Subcutaneous abdominal adipose tissue (tissue), 5 donors: ENCODE measurements around the gene ARPC1A.

Experiments
- H3K27ac ChIP-seq: one replicate; pipeline ENCODE4 v1.7.0; 2013; ENCODE audit warnings: low read depth, mild to moderate bottlenecking, inconsistent platforms, low read length, moderate library complexity
- H3K27me3 ChIP-seq, 5 donors: one replicate each; pipeline ENCODE4 v1.7.0; 2013; ENCODE audit warnings: low read length in 5 of 5, inconsistent platforms in 1 of 5; ENCODE audit not compliant: control insufficient read depth in 5 of 5, insufficient read depth in 4 of 5
- H3K36me3 ChIP-seq, 5 donors: one replicate each; pipeline ENCODE4 v1.7.0; 2013; ENCODE audit warnings: low read length in 5 of 5; ENCODE audit not compliant: control insufficient read depth in 5 of 5, insufficient read depth in 5 of 5
- H3K4me1 ChIP-seq, 5 donors: one replicate each; pipeline ENCODE4 v1.7.0; 2013; ENCODE audit warnings: low read length in 5 of 5, mild to moderate bottlenecking in 3 of 5, moderate library complexity in 1 of 5; ENCODE audit not compliant: control insufficient read depth in 5 of 5, insufficient read depth in 5 of 5
- H3K4me3 ChIP-seq, 5 donors: one replicate each; pipeline ENCODE4 v1.7.0; 2013; ENCODE audit warnings: low read length in 5 of 5, low read depth in 1 of 5
- H3K9ac ChIP-seq, 5 donors: one replicate each; pipeline ENCODE4 v1.7.0; 2013; ENCODE audit warnings: low read length in 5 of 5, mild to moderate bottlenecking in 4 of 5, moderate library complexity in 3 of 5
- H3K9me3 ChIP-seq, 5 donors: one replicate each; pipeline ENCODE4 v1.7.0; 2013; ENCODE audit warnings: low read length in 5 of 5; ENCODE audit not compliant: control insufficient read depth in 5 of 5
- donor health status: healthy.
- donor health status: healthy.
- donor health status: healthy.
- donor health status: healthy.
- donor health status: healthy.

Gene ARPC1A

DNA sequence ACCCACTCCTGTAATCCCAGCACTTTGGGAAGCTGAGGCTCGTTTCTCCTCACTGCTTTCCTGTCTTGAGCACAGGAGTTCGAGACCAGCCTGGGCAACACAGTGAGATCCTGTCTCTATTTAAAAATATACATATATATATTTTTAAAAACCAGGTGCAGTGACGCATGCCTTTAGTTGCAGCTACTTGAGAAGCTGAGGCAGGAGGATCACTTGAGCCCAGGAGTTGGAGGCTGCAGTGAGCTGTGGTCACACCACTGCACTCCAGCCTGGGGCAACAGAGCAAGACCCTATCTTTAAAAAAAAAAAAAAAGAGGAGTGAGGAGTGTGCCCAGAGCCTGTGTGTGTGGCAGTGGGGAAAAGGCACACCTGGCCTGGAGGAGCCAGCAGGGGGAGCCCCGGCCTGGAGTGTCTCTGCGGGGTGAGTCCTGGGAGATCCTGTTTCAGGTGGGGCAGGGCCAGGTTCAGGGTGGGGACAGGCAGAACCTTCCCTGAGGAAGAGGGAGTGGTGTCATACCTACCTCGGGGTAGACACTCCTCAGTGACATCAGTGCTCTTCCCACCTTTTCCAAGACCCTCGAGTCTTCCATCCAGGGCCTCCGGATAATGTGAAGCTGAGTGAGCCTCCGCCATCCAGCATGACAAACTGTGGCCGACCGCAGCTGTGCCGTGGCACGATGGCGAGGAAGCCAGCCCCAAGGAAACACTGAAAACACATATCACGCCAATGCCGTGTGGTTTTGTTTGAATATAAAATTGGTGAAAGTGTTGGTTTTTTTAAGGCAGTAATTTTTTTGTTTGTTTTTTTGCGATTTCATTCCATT, 39.8 kb downstream of the ARPC1A start:
- Histone ChIP-seq H3K36me3 (peaks cover 7 to 69% (median 56%) of the 10 kb centered on the region in 5 donors), H3K9me3 (no peaks in the 10 kb centered on the region), H3K27ac (no peak overlapping the region), H3K27me3 (no peaks in the 10 kb centered on the region), H3K9ac (no peak overlapping the region), H3K4me1 (no peaks in the 10 kb centered on the region), H3K4me3 (no peak overlapping the region)

GRCh38 chr7:99366646-99367045, 40.9 kb downstream of the ARPC1A start:
- no peak overlapping the region for H3K27ac ChIP-seq
- H3K27me3 ChIP-seq, result no peaks in the 10 kb centered on the region
- peaks cover 3 to 58% (median 45%) of the 10 kb centered on the region in 5 donors for H3K36me3 ChIP-seq
- H3K9ac ChIP-seq, result no peak overlapping the region
- no peak overlapping the region for H3K4me3 ChIP-seq
- H3K9me3 ChIP-seq, result no peaks in the 10 kb centered on the region
- H3K4me1 ChIP-seq, result no peaks in the 10 kb centered on the region

DNA sequence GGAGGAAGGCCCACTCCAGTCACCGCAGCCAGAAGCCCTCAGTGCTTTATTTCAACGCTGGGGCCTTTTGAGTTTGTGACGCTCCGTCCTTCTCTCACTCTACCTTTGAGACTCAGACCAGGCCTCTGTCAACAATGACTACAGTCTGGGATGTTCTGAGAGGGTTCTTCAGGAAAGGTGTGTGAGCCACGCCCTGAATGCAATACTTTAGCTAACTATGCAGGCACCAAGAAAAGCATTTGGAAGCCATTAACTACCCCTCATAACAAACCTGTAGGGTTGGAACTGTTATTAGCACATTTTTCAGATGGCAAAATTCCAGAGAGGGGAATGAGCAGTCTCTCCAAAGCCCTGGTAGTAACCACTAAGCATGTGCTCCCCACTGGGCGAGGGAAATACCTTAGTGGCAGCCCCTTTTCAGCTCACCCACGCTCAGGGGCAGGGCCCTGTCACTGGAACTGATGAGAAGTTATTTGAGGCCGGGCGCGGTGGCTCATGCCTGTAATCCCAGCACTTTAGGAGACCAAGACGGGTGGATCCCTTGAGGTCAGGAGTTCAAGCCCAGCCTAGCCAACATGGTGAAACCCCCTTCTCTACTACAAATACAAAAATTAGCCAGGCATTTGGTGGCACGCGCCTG, 43.2 kb downstream of the ARPC1A start:
- Histone ChIP-seq H3K4me3 (no peak overlapping the region), H3K9ac (no peak overlapping the region), H3K4me1 (peaks cover 2 to 9% (median 9%) of the 10 kb centered on the region in 5 donors), H3K9me3 (no peaks in the 10 kb centered on the region), H3K27ac (no peak overlapping the region), H3K36me3 (peaks cover 0 to 42% (median 31%) of the 10 kb centered on the region in 5 donors), H3K27me3 (no peaks in the 10 kb centered on the region)

DNA sequence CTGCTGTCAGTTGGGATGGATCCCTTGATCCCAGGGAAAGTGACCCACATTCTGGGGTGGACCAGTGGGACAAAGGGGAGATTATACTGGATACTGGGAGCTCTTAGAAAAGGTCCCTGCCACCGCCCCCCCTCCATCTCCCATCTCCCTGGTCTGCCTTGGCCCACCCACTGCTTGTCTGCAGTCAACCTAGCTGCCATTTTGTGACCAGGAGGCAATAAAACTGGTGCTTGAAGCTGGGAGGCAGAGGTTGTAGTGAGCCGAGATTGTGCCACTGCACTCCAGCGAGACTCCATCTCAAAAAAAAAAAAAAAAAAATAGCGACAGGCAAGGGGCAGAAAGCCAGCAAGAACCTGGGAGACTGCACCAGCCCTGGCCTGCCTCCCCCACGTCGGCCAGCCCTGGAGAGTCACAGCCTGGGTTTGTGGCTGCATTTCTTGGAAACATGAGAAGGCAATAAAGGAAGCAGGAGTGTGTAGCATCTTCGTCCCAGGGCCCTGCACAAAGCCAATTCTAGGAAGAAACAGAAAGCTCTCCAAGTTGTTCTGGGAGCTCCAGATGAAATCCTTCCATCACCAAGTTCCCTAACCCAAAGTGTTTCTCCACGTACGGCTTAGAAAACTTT, 44.2 kb downstream of the ARPC1A start:
- H3K9me3 ChIP-seq, result no peaks in the 10 kb centered on the region
- no peak overlapping the region for H3K27ac ChIP-seq
- peaks cover 0 to 32% (median 23%) of the 10 kb centered on the region in 5 donors for H3K36me3 ChIP-seq

DNA sequence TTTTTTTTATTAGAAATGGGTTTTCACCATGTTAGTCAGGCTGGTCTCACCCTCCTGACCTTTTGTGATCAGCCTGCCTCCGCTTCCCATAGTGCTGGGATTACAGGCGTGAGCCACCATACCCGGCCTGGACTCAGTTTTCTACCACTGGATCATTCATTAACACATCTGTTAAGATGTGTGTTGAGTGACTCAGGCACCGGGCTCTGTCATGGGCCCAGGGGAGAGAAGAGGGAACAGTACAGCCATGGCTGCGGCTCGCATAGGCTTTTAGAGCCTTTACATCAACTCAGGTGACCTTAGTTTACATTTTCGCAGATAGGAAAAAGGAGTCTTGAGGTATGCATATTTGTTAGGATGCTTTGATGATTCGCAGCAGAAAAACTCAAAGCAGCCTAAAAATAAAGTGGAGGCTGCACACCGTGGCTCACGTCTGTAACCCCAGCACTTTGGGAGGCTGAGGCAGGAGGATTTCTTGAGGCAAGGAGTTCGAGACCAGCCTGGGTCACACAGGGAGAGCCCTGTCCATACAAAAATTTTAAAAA, 45.8 kb downstream of the ARPC1A start:
- peaks cover 0 to 18% (median 15%) of the 10 kb centered on the region in 5 donors for H3K36me3 ChIP-seq
- H3K27me3 ChIP-seq, result no peaks in the 10 kb centered on the region
- peaks cover 2 to 26% (median 20%) of the 10 kb centered on the region in 5 donors for H3K4me1 ChIP-seq
- no peak overlapping the region for H3K9ac ChIP-seq
- H3K9me3 ChIP-seq, result no peaks in the 10 kb centered on the region
- H3K27ac ChIP-seq, result no peak overlapping the region
- no peak overlapping the region for H3K4me3 ChIP-seq

More for the DNA sequence above, 44.2 kb downstream of the ARPC1A start:
- Histone ChIP-seq H3K4me3 (no peak overlapping the region), H3K27me3 (no peaks in the 10 kb centered on the region), H3K9ac (no peak overlapping the region), H3K4me1 (peaks cover 2 to 15% (median 14%) of the 10 kb centered on the region in 5 donors)

DNA sequence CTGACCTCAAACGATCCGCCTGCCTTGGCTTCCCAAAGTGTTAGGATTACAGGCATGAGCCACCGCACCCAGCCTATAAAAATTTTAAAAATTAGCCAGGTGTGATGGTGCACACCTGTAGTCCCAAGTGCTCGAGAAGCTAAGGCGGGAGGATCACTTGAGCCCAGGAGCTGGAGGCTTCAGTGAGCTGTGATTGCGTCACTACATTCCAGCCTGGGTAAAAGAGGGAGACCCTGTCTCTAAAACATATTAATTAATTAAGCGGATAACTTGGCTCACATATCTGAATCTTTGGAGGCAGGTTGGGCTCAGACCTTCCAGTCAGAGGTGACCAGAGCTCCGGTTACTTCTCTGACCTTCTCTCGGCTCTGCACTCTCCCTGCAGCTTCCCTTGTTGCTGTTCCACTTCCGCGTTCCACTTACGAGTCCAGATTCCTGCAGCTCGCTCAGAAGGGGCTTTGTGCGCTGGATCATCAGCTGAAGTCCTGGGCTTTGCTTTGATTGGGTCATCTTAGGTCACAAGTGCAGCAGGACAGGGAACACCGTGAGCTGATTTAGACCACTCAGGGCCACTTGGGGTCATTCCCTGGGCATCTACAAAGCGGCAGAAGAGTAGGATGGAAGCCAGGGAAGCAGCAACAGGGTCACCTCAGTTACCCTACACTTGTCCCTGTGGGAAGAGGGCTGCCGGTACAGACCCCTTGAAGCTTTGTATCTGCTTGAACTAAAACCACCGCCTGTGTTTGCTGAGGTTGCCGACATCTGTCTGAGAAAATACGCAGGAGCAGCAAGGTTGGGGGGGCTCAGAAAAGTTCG, 46.8 kb downstream of the ARPC1A start:
- Histone ChIP-seq H3K4me1 (peaks cover 2 to 26% (median 20%) of the 10 kb centered on the region in 5 donors), H3K36me3 (peaks cover 0 to 12% (median 5%) of the 10 kb centered on the region in 5 donors), H3K9ac (no peak overlapping the region), H3K4me3 (no peak overlapping the region), H3K9me3 (no peaks in the 10 kb centered on the region), H3K27me3 (no peaks in the 10 kb centered on the region), H3K27ac (no peak overlapping the region)

- Histone ChIP-seq H3K4me3 (peak overlapping the region in 4 of 5 donors; percentile 65 to 86 (median 78)), H3K36me3 (peaks cover 0 to 17% (median 5%) of the 10 kb centered on the region in 5 donors), H3K27me3 (no peaks in the 10 kb centered on the region), H3K9ac (peak overlapping the region in 3 of 5 donors; percentile 66 to 78 (median 73)), H3K4me1 (peaks cover 2 to 26% (median 20%) of the 10 kb centered on the region in 5 donors), H3K27ac (peak overlapping the region; percentile 75), H3K9me3 (no peaks in the 10 kb centered on the region)
These were observed 47.7 kb downstream of the ARPC1A start for GRCh38 chr7:99373091-99374066.

DNA sequence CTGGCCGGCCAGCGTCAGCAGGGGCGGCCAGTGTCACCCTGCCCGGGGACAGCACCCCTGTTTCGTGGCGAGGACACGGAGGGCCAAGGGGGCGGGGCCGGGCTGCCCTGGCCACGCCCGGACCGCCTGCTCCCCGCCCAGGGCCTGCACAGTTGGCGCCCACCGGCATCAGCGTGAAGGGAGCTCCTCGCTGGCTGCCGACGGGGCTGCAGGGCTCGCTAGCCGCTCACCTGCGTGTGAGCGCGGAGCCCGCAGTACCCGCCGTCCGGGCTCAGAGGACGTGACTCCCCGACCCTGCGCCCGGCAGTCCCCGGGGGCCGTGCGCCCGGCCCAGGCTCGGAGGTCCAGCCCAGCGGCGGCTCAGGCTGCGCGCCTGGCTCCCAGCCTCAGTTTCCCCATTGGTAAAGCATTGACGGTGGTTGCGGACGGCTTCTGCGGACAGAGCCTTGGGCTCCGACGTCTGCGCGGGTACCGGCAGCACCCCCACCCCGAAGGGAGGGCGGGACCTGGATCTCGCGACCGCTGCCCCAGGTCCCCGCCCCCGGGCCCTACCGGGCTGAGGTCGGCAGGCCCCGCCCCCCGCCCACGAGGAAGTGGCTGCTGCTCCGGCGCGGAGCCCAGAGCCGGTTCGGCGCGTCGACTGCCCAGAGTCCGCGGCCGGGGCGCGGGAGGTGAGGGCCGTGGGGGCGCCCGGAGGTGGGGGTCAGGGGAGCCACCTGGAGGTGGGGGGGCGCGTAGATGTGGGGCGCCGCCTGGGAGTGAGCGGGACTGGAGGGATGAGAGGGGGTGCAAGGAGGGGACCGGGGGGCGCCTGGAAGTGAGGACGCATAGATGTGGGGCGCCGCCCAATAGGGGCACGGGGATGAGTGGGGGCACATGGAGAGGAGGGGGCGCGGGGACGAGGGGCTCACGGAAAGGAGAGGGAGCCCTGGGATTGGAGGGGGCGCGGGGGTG, 48.7 kb downstream of the ARPC1A start, which contains the start of gene ARPC1B:
ARPC1B (plus strand) TSS at position 620 of the 954 bp plus-strand sequence. CDS start 10,985 bp downstream, outside the sequence.
- peak within 1 kb of the TSS in 4 of 5 donors; percentile 66 to 78 (median 70) for H3K9ac ChIP-seq
- H3K27ac ChIP-seq, result peak within 1 kb of the TSS; percentile 75
- H3K36me3 ChIP-seq, result peaks cover 0 to 11% (median 0%) of the 10 kb centered on the region in 5 donors
- H3K9me3 ChIP-seq, result no peaks in the 10 kb centered on the region
- peaks cover 7 to 32% (median 26%) of the 10 kb centered on the region in 5 donors for H3K4me1 ChIP-seq
- H3K27me3 ChIP-seq, result no peaks in the 10 kb centered on the region
- H3K4me3 ChIP-seq, result peak within 1 kb of the TSS in 4 of 5 donors; percentile 65 to 86 (median 78)
